GM10266 (cell line): ENCODE results near the gene ISM1.

ENCODE experiments used
- DNase-seq: peaks from one replicate; pipeline ENCODE4 v3.0.0; 2012; ENCODE audit errors: extremely low spot score
- TF ChIP-seq, protein P1 (sequence below): IDR thresholded peaks from 2 replicates; pipeline ENCODE4 v1.5.1; 2012; ENCODE audit warnings: mild to moderate bottlenecking, low read depth; ENCODE audit not compliant: control insufficient read depth, insufficient read depth; ENCODE audit errors: missing control alignments

ISM1 gene

DNA sequence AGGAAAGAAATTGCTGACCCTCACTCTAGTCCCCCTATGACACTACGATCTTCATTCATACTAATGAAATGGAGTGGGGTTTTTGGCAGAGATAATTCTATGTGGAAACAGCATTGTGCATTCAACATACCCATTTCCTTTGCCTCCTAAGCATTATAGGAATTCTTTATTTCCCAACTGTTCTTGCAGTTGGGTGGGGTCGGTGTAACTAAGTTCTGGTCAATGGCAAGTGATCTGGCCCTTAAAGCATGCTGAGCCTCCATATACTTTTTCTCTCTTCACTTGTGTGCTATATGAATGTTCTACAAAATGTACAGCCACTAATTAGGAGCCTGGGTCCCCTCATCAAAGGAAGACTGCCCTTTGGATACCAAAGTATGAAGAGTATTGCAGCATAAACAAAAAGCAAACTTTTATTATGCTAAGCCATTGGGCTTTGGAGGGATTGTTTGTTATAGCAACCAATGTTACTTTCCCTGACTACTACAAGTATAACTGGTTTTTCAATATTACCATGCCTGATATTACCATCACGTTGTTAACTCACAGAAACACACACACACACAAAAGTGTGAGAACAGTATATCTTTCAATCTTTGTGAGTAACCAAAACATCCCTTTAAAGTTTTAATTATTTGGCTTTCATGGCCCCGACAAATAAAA, 9.0 kb upstream of the ISM1 start:
- no peak for DNase-seq
- TF ChIP-seq, protein P1, sequence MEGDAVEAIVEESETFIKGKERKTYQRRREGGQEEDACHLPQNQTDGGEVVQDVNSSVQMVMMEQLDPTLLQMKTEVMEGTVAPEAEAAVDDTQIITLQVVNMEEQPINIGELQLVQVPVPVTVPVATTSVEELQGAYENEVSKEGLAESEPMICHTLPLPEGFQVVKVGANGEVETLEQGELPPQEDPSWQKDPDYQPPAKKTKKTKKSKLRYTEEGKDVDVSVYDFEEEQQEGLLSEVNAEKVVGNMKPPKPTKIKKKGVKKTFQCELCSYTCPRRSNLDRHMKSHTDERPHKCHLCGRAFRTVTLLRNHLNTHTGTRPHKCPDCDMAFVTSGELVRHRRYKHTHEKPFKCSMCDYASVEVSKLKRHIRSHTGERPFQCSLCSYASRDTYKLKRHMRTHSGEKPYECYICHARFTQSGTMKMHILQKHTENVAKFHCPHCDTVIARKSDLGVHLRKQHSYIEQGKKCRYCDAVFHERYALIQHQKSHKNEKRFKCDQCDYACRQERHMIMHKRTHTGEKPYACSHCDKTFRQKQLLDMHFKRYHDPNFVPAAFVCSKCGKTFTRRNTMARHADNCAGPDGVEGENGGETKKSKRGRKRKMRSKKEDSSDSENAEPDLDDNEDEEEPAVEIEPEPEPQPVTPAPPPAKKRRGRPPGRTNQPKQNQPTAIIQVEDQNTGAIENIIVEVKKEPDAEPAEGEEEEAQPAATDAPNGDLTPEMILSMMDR, result no peak

DNA sequence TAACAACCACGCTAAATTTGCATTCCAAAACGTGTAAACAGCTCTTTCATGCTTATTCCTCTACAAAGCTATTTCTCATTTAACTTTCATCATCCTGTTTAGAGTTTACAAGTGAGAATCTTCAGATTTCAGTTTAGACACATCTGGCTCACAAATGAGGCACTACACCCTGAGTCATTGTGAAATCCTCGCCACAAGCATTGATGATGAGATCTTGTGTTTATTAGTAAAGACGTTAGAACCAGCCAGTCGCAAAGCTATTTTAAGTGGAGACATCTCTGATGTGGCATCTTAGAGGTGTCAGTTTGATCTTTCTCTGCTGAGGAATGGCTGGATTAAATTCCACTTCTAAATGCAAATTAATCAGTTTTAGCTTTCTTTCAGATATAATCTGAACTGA, 8.3 kb upstream of the ISM1 start:
- DNase-seq, result no peak

DNA sequence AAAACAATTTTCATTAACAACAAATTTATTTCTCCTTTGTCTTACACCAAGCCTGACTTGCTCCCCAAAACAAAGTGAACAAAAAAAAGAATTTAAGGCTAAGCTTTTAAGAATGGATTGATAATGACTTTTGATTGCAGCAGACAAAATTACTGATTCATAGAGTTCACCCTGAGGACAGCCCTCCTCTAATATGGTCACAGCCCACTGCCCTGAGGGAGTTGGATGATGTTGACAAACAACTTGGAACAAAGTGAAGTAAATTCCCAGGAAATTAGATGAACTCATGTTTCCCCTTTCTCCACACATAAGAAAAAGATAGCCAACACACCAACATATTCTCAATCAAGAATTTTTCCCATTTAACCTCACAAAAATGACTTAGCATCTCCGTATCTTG, 7.7 kb upstream of the ISM1 start:
- no peak for DNase-seq
- TF ChIP-seq, protein P1, result no peak

More for the DNA sequence above, 8.3 kb upstream of the ISM1 start:
- TF ChIP-seq, protein P1, result no peak

DNA sequence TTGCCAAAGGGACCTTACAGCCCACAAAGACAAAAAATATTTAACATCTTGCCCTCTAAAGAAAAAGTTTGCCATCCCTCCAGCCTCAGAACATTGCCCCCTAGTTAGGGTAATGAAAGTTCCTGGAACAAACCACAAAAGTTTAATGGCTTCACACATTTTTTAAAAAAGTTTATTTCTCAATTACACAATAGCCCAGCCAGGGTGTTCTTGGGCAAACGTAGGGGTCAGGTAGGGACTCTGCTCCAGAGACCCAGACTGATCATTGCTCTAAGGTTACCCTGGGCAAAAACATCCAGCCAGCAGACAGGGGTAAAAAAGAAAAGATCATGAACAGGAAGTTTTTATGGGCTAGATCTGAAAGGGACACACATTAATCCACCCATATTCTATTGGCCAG, 4.5 kb upstream of the ISM1 start:
- TF ChIP-seq, protein P1, result no peak
- DNase-seq, result no peak

DNA sequence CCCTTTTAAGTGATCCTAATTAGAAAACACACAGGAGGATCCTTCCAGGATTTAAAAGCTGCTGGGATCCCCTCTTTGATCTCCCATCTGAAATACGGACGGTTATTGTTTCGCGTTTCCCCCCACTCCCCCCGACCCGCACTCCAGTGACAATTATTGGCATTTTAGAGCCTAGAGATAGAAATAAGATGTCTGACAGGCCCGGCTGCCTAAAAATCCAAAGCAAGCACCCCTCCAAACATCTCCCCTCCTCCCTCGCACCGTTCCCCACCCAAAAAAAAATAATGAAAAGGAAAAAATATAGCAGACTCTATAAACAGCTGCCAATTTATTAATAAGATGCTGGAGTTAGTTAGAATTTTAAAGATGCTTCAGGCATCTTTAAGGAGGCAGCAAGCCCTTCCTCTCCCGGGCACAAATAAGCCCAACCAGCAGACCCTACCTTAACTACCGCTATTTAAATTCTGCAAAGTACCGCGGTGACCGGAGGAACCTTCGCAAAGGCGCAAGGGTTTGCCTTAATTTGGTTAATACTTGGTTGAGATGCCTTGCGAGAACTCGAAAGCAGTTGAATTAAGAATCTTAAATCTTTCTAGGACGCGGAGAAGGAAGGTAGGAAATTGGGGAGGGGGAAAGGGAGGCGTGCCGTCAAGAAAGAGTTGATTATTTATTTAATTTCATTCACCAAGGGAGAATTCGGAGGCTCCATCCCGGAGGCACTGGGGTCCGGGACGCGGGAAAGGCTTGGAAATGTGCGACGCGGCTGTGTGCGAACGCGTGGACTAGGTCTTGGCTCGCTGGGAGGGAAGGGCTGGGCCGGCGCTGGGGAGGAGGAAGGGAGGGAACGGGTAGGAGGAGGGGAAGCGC, 1.5 kb upstream of the ISM1 start:
- no peak for DNase-seq
- TF ChIP-seq, protein P1, result no peak

DNA sequence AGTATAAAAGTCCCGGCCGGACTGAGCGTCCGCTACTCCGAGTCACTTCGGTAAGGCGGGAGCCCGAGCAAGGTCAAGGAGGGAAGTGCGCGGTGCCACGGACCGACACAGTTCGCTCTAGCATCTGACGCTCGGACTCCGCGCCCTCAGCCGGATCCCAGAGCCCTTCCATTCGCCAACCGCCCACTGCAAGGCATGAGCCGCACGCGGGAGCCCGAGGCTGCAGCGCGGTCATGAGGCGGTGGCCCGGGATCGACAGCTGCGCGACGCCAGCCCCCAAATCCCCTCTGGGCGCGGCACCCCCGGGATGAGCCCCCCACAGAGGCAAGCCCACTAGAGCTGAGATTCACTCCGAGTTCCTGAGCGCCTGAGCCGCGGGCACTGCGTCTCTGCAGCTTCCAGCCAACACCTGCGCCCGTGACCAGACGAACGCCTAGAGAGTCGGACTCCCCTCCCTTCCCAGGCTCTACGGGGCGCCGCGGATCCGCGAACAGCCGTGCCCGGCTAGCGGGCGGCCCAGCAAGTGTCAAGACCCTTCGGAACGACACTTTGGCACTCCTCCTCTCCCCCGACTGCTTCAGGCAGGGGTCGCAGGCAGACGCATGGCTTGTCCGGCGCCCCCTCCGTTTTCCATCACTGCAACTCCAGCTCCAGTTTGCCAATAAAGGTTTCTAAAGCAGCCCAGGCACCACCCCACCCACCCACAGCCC, 725 bp upstream of the ISM1 start:
- peak; percentile 22 for DNase-seq
- TF ChIP-seq, protein P1, result no peak

DNA sequence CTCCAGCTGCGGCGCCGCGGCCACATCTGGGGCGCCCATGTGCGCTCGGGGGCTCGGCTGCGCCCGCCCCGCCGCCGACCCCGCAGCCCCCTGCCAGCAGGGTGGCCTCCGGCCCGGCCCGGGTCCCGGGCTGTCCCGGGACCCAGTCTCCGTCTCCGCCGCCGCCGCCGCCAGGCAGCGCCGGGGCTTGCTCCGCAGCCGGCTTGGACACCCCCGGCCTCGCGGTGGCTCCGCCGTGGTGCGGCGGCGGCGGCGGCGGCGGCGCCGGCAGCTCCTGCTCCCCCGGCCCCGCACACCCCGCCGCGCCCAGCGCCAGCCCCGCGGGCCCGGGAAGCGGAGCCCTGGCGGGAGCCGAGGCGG, 219 bp downstream of the ISM1 start:
- DNase-seq, result no peak
- TF ChIP-seq, protein P1, result no peak
